Fibroblast of peridontal ligament (primary cell): ENCODE results near the gene MXRA5.
"Not testable (repeated sequence)": the region's sequence is repeated elsewhere in the genome, so short reads cannot be mapped to it uniquely, and the experiment has no call there.

Experiments used
- DNase-seq: peaks from one replicate; pipeline ENCODE4 v3.0.0-alpha.2; 2010; ENCODE audit errors: extremely low read depth

Gene MXRA5

DNA sequence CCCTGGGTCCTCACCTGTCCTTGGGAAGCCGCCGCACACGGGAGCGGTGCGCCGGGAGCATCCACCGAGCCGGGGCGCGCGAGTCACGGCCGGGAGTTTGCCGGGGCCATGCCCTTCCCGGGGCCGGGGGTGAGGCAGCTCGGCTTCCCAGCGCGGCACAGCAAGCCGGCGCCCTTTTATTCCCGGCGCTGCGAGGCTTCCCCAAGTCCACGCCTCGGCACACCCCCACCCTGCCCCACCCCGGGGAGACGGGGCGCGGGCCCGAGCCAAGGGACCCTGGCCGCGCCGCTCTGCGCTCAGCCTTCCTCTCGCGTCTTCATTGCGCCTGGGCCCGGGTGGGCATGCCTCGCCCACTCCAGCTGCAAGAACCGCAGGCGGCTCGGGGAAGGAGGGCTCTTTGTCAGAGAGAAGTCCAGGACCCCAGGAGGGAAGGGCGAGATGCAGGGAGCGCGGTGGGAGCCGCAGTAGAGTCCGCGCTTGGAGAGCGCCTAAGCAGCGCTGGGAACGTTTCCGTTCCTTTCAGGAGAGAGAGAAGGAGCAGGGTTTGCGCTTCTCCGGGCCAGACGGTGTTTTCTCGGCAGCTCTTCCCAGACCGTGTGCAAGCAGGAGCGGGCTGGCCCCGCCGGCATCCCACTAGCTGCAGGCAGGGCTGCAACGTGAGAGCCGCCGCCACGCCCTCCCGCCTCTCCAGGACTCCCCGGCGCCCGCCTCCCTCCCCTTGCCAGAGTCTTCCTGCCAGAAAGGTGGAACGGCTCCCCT, at the start of gene MXRA5:
TSS of gene MXRA5 (minus strand) at position 152 of the 759 bp plus-strand sequence. CDS start 2,819 bp downstream, outside the sequence.
- peak; percentile 44 for DNase-seq

- no peak for DNase-seq
Measured at GRCh38 chrX:3393581-3394111, 47.2 kb upstream of the MXRA5 start.

DNA sequence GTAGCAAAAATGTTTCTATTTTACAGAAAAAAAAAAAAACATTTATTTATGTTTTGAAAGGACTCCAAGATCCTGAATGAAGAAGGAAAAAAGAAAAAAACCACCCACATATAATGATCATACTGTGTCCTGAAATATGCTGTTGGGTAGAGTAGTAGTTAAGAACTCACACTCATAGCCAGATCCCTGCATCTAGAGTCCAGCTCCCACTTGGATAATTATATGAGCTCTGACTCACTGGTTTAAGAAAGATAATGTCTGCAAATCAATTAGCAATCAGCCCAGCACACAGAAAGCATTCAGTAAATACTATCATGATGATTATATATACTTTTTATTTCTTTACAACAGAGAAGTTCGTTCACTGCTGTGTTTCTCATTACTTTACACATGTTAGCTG, 46.7 kb upstream of the MXRA5 start:
- DNase-seq: no peak

- no peak for DNase-seq
Measured at GRCh38 chrX:3388457-3388856, 42.0 kb upstream of the MXRA5 start.

DNA sequence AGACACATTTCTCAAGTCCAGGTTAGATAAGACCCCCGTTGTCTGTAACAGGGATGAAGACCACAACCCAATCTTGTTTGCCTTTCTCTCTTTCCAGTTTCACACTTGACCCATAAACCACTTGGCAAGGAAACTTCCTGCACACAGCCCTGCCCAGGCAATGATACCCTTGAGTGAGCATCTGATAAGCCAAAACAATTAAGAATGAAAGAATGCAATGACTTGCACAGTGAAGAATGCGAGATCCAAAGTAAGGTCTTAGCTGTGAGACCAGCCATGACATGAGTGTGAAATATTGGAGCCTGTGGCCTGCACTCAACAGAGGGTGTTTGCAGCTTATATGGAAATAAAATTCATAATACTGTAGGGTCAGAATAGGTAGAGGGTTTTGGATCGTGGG, 37.9 kb upstream of the MXRA5 start:
- peak; percentile 25 for DNase-seq

DNA sequence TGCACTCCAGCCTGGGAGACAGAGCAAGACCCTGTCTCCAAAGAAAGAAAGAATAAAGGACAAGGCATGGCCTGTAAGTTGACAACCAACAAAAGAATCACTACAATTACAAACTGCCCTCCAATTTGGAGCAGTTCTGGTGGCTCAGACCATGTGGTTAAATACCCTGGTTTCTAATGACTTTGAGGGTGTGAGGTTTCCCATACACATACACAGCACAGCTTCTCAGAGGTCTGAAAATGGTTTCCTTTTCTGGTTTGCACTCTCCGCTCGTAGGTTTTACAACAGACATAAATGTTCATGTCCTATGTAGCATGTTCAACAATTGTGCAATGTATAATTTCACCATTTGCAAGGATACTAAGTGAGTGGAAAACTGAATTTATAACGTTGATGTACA, 34.2 kb upstream of the MXRA5 start:
- DNase-seq: no peak

DNA sequence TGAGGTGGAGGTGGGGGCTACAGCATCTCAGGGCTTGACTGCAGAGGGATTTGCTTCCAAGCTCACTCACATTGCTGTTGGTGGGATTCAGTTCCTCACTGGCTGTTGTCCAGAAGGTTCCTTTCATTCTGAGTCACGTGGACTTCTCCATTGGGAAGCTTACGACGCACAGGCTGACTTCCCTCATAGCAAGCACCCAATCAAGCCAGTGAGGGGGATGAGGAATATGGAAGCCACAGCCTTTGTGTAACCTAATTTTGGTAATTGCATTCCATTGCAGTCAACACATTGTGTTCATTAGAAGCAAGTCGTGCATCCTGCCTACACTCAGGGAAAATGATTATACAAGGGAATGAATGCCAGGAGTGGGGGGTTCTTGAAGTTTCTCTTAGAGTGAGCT, 32.7 kb upstream of the MXRA5 start:
- no peak for DNase-seq

DNA sequence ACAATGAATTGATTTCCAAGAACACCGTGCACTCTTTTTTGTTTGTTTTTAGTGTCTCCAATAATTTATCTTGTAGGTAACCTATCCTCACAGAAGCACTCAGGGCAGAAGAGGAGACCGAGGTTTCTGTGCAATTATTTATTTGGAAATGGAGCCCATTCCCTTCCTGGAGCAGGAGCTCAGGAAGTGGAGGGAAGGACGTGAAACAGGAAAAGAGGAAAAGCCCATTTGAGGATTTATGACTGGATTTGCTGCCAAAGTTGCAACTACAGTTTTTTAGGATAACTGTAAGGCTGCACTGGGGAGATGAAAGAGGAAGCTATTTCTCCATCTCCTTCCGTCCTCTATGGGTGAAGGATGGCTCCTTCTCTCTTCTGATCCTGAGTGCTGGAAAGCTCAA, 31.7 kb upstream of the MXRA5 start:
- DNase-seq: no peak

- no peak for DNase-seq
Measured at GRCh38 chrX:3377560-3377959, 31.1 kb upstream of the MXRA5 start.

GRCh38 chrX:3375878-3376508, 29.5 kb upstream of the MXRA5 start:
- DNase-seq: not testable (repeated sequence)

DNA sequence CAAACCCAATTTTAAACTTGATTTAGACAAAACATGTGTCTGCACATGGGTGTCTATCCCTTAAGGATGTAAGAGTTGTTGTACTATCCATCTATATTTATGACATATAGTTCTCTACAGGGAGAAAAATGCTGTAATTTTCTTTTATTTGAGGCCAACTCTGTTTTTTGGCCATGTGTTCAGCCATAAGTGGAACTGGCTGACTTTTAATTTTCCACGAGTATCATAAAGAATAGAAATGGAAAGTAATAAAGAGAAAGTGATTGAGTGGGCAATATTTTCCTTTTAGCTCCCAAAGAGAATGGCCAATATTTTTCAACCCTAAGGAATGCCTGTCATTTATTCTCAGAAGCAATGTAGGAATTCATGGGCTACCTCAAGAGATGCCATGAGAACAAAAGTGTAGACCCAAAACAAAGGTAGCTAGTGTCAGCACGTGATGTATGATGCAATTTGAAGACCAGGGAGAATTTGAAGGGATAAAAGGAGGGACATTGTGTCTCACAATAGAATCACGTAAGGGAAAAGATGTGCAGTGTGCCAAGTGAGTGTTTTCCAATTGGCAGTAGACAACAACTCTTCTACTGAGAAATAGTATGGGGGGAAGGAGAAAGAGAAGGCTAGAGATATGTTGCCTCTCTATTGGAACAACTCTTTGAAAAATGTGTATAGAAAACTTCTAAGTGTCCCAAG, 27.8 kb upstream of the MXRA5 start:
- DNase-seq: no peak

- no peak for DNase-seq
Measured at GRCh38 chrX:3371163-3371562, 24.7 kb upstream of the MXRA5 start.

GRCh38 chrX:3370656-3371055, 24.2 kb upstream of the MXRA5 start:
- no peak for DNase-seq

GRCh38 chrX:3362956-3363355, 16.5 kb upstream of the MXRA5 start:
- no peak for DNase-seq

DNA sequence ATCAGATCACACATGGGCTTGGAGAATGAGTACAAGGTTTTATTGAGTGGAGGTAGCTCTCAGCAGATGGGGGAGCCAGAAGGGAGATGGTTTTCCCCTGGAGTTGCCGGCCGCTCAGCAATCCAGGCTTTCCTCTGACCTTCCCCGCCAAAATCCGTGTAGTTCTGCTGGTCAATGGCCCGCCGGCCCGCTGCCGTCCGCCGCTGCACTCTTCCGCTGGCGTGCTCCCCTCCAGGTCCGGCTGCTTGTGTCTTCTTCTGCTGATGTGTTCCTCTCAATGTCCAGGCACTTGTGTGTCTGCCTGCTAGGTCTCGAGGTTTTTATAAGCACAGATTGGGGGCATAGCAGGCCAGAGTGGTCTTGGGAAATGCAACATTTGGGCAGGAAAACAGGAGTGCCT, 14.4 kb upstream of the MXRA5 start:
- DNase-seq: no peak

DNA sequence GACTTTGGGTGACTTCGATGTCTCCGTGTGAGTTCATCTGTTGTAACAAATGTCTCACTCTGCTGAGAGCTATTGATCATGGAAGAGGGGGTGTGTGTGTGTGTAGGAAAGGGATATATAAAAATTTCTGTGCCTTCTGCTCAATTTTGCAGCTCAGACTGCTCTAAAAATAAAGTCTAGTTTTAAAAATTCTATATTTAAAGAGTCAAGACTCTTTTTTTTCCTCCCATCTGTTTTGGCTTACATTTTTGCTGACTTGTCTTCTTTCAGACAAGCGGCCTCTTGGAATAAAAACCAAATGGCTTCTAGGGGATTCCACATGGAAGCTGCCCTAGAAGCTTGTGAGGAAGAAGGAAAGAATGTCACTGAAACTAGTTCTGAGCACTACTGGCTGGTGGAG, 6.3 kb upstream of the MXRA5 start:
- peak; percentile 8 for DNase-seq

GRCh38 chrX:3351276-3351675, 4.8 kb upstream of the MXRA5 start:
- DNase-seq: peak; percentile 22

DNA sequence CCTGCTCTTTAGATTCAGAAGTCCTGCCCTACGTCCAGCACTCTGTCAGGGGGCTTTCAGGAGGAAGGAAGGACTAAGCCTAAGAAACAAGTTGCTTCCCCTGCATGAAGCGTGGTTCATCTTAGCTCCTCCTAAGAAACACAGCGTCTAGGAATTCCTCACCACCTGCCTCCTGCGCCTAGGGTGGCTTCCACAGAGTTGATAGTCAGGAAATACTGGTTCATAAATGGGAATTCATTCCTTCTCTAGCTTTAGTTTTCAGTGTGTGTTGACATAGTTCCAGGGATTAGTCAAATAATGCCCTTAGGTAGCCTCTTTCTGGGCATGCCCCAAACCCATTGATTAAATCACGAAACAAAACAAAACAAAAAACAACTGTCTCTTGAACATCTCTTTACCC, 1.7 kb upstream of the MXRA5 start:
- DNase-seq: no peak

DNA sequence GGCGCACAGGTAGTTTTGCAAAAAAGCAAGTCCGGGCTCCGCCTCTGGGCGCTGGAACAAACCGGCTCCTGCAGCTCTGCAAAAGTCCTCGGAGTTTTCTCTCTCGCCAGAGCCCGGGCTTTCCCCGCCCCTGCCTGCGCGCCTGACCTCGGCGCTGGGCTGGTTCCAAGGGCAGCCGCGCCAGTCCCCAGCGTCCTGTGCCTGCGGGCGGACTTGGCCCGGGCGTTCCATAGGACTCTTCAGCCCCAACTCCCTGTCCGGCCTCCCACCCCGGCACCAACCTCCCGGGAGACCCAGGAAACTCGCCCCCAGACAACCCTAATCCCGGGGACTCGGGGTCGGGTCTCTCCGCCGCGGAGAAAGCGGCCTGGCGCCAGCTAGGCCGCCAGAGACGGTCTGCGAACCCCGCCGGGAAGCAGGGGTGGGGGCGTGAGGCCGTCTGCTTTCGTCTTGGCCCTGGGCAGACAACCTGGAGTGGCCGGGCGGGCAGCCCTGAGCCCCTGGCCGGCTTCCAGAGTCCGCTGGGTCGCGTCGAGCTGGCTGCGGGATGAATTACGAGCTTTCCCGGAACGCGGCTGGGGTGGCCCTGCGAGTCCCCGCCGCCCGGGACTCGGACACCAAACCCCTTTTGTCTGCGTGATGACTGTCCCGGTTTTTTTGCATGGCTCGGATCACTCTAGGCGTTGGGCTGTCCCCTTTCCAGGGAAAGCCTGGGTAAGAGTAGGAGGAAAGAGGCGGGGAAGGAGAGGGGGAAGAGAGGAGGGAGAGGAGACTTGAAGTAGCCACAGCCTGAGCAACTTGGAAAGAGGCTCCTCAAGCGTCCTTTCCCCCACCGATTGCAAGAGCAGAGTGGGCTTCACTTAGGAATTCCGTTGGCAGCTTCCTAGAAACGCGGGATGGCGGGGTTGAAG, 916 bp downstream of the MXRA5 start:
- DNase-seq: peak; percentile 66

GRCh38 chrX:3343569-3343968, 2.9 kb downstream of the MXRA5 start:
- DNase-seq: not testable (repeated sequence)

DNA sequence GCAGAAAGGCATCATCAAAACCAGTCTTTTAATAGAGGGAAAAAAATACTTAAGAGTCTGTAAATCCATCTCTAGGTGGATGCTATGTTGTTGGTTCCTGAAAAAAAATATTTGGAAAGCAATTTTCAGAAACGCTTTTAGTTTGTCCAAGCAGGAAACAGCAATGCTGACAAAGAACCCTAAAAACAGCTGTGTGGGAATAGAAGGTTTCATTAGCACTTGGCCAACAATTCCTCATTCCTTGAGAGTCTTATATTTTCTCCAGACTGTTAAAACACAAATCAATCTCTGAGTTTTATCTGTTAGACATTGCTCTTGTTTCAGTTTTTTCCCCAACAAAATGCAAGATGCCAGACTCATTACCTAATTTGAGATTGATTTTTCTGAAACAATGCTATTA, 6.4 kb downstream of the MXRA5 start:
- DNase-seq: no peak

GRCh38 chrX:3326681-3327080, 19.8 kb downstream of the MXRA5 start:
- DNase-seq: peak; percentile 82
